ENCODE results near the gene ELK1.

- TF ChIP-seq CTCF (IDR thresholded peaks at IDR 0.05; ENCODE audit: low read depth, low read length, poor library complexity, severe bottlenecking), result no peak
- no peak for TF ChIP-seq EZH2phosphoT487 (IDR thresholded peaks at IDR 0.05; ENCODE audit: borderline replicate concordance, low read length)
Observed at GRCh38 chrX:47586043-47586787, 64.1 kb downstream of the ELK1 start.
